IMR-90 (cell line): ENCODE results near the gene XPNPEP2. TPM values are rescaled to one million over a fixed set of nuclear protein-coding genes. Genes with fewer than 3 reads are reported as not detected.

Experiments
- ATAC-seq: fragments of 200-7000 bp; cut with Tn5 transposase; 2 replicates; pipeline ENCODE4 v1.9.1; 2020; ENCODE audit warnings: low read depth, mild to moderate bottlenecking, moderate library complexity
- BruUV-seq: library from RNA; stranded (reverse); fragments of 400-500 nt; replicated peaks from 2 replicates; lab custom pipeline; 2021; lab: Mats Ljungman, UMichigan
- CTCF ChIA-PET: fragments of 300-600 bp; formaldehyde crosslinking; extraction: SDS; loops from one replicate; lab custom pipeline; 2021; ENCODE audit warnings: antibody characterized with exemption; lab: Yijun Ruan, JAX
- POLR2A ChIA-PET: fragments of 300-600 bp; sonication (Branson Sonifier 250); formaldehyde crosslinking; loops from one replicate; lab custom pipeline; 2022; ENCODE audit warnings: antibody characterized with exemption; ENCODE audit not compliant: unreplicated experiment; lab: Charles Lee
- DNase-seq: peaks from one replicate; pipeline ENCODE4 v3.0.0; 2013
- H2AFZ ChIP-seq: replicated peaks from 2 replicates; pipeline ENCODE3; 2013; ENCODE audit warnings: low read length, mild to moderate bottlenecking; ENCODE audit not compliant: poor library complexity
- H2AK5ac ChIP-seq: 2 replicates; pipeline ENCODE4 v1.6.1; 2013; ENCODE audit warnings: low read depth, low read length, inconsistent platforms
- H2AK9ac ChIP-seq: replicated peaks from 2 replicates; pipeline ENCODE3; 2013; ENCODE audit warnings: mild to moderate bottlenecking, low read depth, low read length, moderate library complexity; ENCODE audit not compliant: poor library complexity
- H2BK120ac ChIP-seq: 2 replicates; pipeline ENCODE4 v1.6.1; 2013; ENCODE audit warnings: low read depth, low read length, inconsistent platforms
- H2BK15ac ChIP-seq: 3 replicates; pipeline ENCODE4 v1.6.1; 2013; ENCODE audit warnings: low read depth, low read length, inconsistent platforms
- H2BK20ac ChIP-seq: 2 replicates; pipeline ENCODE4 v1.6.1; 2013; ENCODE audit warnings: low read depth, mild to moderate bottlenecking, inconsistent platforms, low read length, moderate library complexity
- H2BK5ac ChIP-seq: 2 replicates; pipeline ENCODE4 v1.6.1; 2013; ENCODE audit warnings: mild to moderate bottlenecking, low read depth, low read length, inconsistent platforms; ENCODE audit not compliant: poor library complexity, severe bottlenecking
- H3K14ac ChIP-seq: replicated peaks from 2 replicates; pipeline ENCODE4 v1.6.1; 2013; ENCODE audit warnings: low read depth, low read length, inconsistent platforms
- H3K18ac ChIP-seq: 2 replicates; pipeline ENCODE4 v1.6.1; 2013; ENCODE audit warnings: low read depth, low read length, control low read depth
- H3K23ac ChIP-seq: 2 replicates; pipeline ENCODE4 v1.6.1; 2013; ENCODE audit warnings: low read depth, low read length, inconsistent platforms
- H3K27ac ChIP-seq: 2 replicates; pipeline ENCODE4 v1.5.1; 2013; ENCODE audit warnings: mild to moderate bottlenecking, control low read depth, low read length; ENCODE audit not compliant: insufficient read depth
- H3K27me3 ChIP-seq: 2 replicates; pipeline ENCODE4 v1.6.1; 2013; ENCODE audit warnings: low read length; ENCODE audit not compliant: control insufficient read depth, insufficient read depth
- H3K36me3 ChIP-seq: 2 replicates; pipeline ENCODE4 v1.6.1; 2013; ENCODE audit warnings: low read length, mixed read lengths; ENCODE audit not compliant: control insufficient read depth, insufficient read depth
- H3K4ac ChIP-seq: 2 replicates; pipeline ENCODE4 v1.6.1; 2013; ENCODE audit warnings: low read depth, low read length, inconsistent platforms
- H3K4me1 ChIP-seq: 2 replicates; pipeline ENCODE4 v1.6.1; 2013; ENCODE audit warnings: low read length, mixed read lengths; ENCODE audit not compliant: control insufficient read depth, insufficient read depth
- H3K4me2 ChIP-seq: 2 replicates; pipeline ENCODE4 v1.6.1; 2013; ENCODE audit warnings: low read depth, mild to moderate bottlenecking, control low read depth, low read length, moderate library complexity
- H3K4me3 ChIP-seq: 2 replicates; pipeline ENCODE4 v1.5.1; 2013; ENCODE audit warnings: low read depth, mild to moderate bottlenecking, control low read depth, low read length, moderate library complexity; ENCODE audit not compliant: insufficient read depth
- H3K56ac ChIP-seq: 2 replicates; pipeline ENCODE4 v1.6.1; 2013; ENCODE audit warnings: low read length, inconsistent platforms; ENCODE audit not compliant: insufficient read depth; ENCODE audit errors: extremely low read depth
- H3K79me1 ChIP-seq, 2 experiments: 2 replicates each; pipeline ENCODE4 v1.6.1; 2013; ENCODE audit warnings: low read length in 2 of 2, inconsistent platforms in 1 of 2, low read depth in 1 of 2
- H3K9ac ChIP-seq: 2 replicates; pipeline ENCODE4 v1.6.1; 2013; ENCODE audit warnings: low read depth, low read length, control low read depth
- H3K9me1 ChIP-seq: 2 replicates; pipeline ENCODE4 v1.6.1; 2013; ENCODE audit warnings: low read length, inconsistent platforms; ENCODE audit not compliant: insufficient read depth
- H3K9me3 ChIP-seq: 2 replicates; pipeline ENCODE4 v1.6.1; 2013; ENCODE audit warnings: low read length; ENCODE audit not compliant: control insufficient read depth, insufficient read depth
- H4K20me1 ChIP-seq: 2 replicates; pipeline ENCODE4 v1.6.1; 2013; ENCODE audit warnings: low read length, inconsistent platforms; ENCODE audit not compliant: insufficient read depth
- H4K5ac ChIP-seq: 2 replicates; pipeline ENCODE4 v1.6.1; 2013; ENCODE audit warnings: mild to moderate bottlenecking, low read depth, low read length, control low read depth
- H4K8ac ChIP-seq, 2 experiments: 2 replicates each; pipeline ENCODE4 v1.6.1; 2013; ENCODE audit warnings: low read depth in 2 of 2, low read length in 2 of 2, control low read depth in 1 of 2, inconsistent platforms in 1 of 2
- H4K91ac ChIP-seq: 2 replicates; pipeline ENCODE4 v1.6.1; 2013; ENCODE audit warnings: low read depth, low read length, inconsistent platforms; ENCODE audit not compliant: insufficient read depth
- BHLHE40 ChIP-seq: fragments of 150-350 bp; IDR thresholded peaks from 2 replicates; pipeline ENCODE4 v1.6.1; 2016; ENCODE audit warnings: mild to moderate bottlenecking, low read depth, low read length
- CEBPB ChIP-seq: IDR thresholded peaks from 2 replicates; pipeline ENCODE4 v1.6.1; 2012; ENCODE audit warnings: low read depth, low read length, improper control_type of control experiment
- CHD1 ChIP-seq: IDR thresholded peaks from 2 replicates; pipeline ENCODE4 v1.6.1; 2012; ENCODE audit warnings: low read depth, low read length, improper control_type of control experiment
- FOS ChIP-seq: fragments of 150-350 bp; IDR thresholded peaks from 2 replicates; pipeline ENCODE4 v1.6.1; 2016; ENCODE audit warnings: low read depth, low read length
- MAFK ChIP-seq: IDR thresholded peaks from 2 replicates; pipeline ENCODE4 v1.6.1; 2012; ENCODE audit warnings: low read depth, low read length, improper control_type of control experiment
- MAZ ChIP-seq: IDR thresholded peaks from 2 replicates; pipeline ENCODE4 v1.6.1; 2012; ENCODE audit warnings: low read depth, mild to moderate bottlenecking, low read length, improper control_type of control experiment, moderate library complexity, borderline replicate concordance
- MXI1 ChIP-seq: IDR thresholded peaks from 2 replicates; pipeline ENCODE4 v1.6.1; 2012; ENCODE audit warnings: low read depth, mild to moderate bottlenecking, low read length, moderate library complexity, borderline replicate concordance
- NFE2L2 ChIP-seq: fragments of 150-350 bp; IDR thresholded peaks from 2 replicates; pipeline ENCODE4 v1.6.1; 2016; ENCODE audit warnings: low read depth, mild to moderate bottlenecking, low read length
- POLR2A ChIP-seq: IDR thresholded peaks from 2 replicates; pipeline ENCODE4 v1.6.1; 2012; ENCODE audit warnings: mild to moderate bottlenecking, low read depth, low read length
- RAD21 ChIP-seq: IDR thresholded peaks from 2 replicates; pipeline ENCODE4 v1.6.1; 2012; ENCODE audit warnings: low read length, improper control_type of control experiment
- RCOR1 ChIP-seq: IDR thresholded peaks from 2 replicates; pipeline ENCODE4 v1.6.1; 2012; ENCODE audit warnings: mild to moderate bottlenecking, low read length, improper control_type of control experiment; ENCODE audit not compliant: insufficient replicate concordance
- RFX5 ChIP-seq: IDR thresholded peaks from 2 replicates; pipeline ENCODE4 v1.8.0; 2012; ENCODE audit warnings: low read depth, mild to moderate bottlenecking, low read length, moderate library complexity
- SMC3 ChIP-seq: fragments of 150-350 bp; IDR thresholded peaks from 2 replicates; pipeline ENCODE4 v1.6.1; 2016; ENCODE audit warnings: low read depth, mild to moderate bottlenecking, antibody characterized with exemption, low read length, moderate library complexity
- WGBS, 2 experiments: methylation state at CpG; one replicate each; pipeline versions ENCODE4 v1.1.5 to v1.1.7; 2013; ENCODE audit warnings: missing lambda C conversion rate in 2 of 2; ENCODE audit not compliant: insufficient read length in 1 of 2; ENCODE audit errors: extremely low coverage in 2 of 2; 5-methylcytosine and 5-hydroxymethylcytosine counted together
- dilution Hi-C: fragments of 300-500 bp; cut with HindIII; formaldehyde crosslinking; loops from one replicate; pipeline ENCODE4 v1.14.3; 2018; ENCODE audit warnings: low sequenced_read_pairs; ENCODE audit not compliant: unreplicated experiment
- in situ Hi-C: fragments of 300-500 bp; cut with MboI; formaldehyde crosslinking; loops from 3 replicates; pipeline ENCODE4 v1.14.3; 2019; ENCODE audit warnings: low sequenced_read_pairs, inconsistent platforms, mixed read lengths
- intact Hi-C: fragments of 100-400 bp; cut with micrococcal nuclease; formaldehyde crosslinking; loops from 2 replicates; pipeline ENCODE4 v1.10.0; 2022
- polyA plus RNA-seq, 3 experiments: library from polyadenylated mRNA; depleted of rRNA; stranded (reverse); fragments of >200 nt; gene quantifications; 2 replicates each; pipeline ENCODE4 v1.2.3, GENCODE V29; 2012; ENCODE audit warnings: low replicate concordance in 1 of 3
- total RNA-seq: library from RNA; depleted of rRNA; stranded (reverse); fragments of >200 nt; gene quantifications from 2 replicates; pipeline ENCODE4 v1.2.3, GENCODE V29; 2012
- TF ChIP-seq, protein P1 (sequence below): fragments of 150-350 bp; IDR thresholded peaks from 2 replicates; pipeline ENCODE4 v1.6.1; 2016; ENCODE audit warnings: low read depth, mild to moderate bottlenecking, low read length, moderate library complexity, borderline replicate concordance
- TF ChIP-seq, protein P2 (sequence below): conservative IDR thresholded peaks from 2 replicates; pipeline ENCODE4 v1.5.1; 2012; ENCODE audit warnings: mild to moderate bottlenecking, low read depth, low read length, improper control_type of control experiment
- TF ChIP-seq, protein P3 (sequence below): fragments of 150-350 bp; IDR thresholded peaks from 2 replicates; pipeline ENCODE4 v1.6.1; 2017; ENCODE audit warnings: mild to moderate bottlenecking, antibody characterized with exemption, low read length, low read depth

XPNPEP2 gene
- total and polyA plus RNA-seq, 2 of the 4 experiments (the other 2 are of a cell fraction): under 0.01 to 0.07 TPM

DNA sequence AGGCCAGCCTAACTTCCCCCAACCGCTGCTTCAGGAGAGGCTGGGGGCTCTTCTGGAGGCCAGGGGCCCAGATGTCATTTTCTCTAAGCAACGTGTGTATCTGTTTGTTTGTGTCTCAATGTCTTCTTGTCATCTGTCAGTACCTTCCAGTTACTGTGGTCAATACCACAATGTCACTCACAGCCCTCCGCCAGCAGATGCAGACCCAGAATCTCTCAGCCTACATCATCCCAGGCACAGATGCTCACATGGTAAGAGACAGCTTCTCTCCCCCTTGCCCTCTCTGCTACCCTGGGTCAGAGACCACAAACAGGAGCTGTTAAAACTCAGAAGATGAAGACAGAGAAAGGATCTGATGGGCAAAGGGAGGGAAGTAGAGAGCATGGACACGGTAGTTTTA, 5.0 kb downstream of the XPNPEP2 start:
- Histone ChIP-seq H2BK15ac (no peak overlapping the region), H2BK5ac (no peak overlapping the region), H3K79me1 (no peaks in the 10 kb centered on the region), H3K27ac (no peak overlapping the region), H3K23ac (no peak overlapping the region), H2AFZ (no peak overlapping the region), H4K5ac (no peak overlapping the region), H2BK120ac (no peak overlapping the region), H4K91ac (no peak overlapping the region), H3K18ac (no peak overlapping the region), H3K36me3 (no peaks in the 10 kb centered on the region), H3K14ac (no peak overlapping the region), H3K9ac (no peak overlapping the region), H2AK9ac (peak overlapping the region; percentile 45), H3K27me3 (peaks cover 21% of the 10 kb centered on the region; the same call in 1 of the 2 replicates), H3K56ac (no peak overlapping the region), H3K4me2 (no peak overlapping the region), H3K4me1 (peaks cover 4% of the 10 kb centered on the region; the same call in 1 of the 2 replicates), H4K20me1 (no peaks in the 10 kb centered on the region), H2BK20ac (no peak overlapping the region), H3K4ac (no peak overlapping the region), H3K9me1 (no peaks in the 10 kb centered on the region), H2AK5ac (no peak overlapping the region), H3K9me3 (no peaks in the 10 kb centered on the region), H4K8ac (no peak overlapping the region), H3K4me3 (no peak overlapping the region)
- intact Hi-C loops (no loop called here), in situ Hi-C loops (no loop called here), dilution Hi-C loops (no loop called here)
- BruUV-seq: no TSS peak
- no CpG with 5 or more reads among the region's 4 CpGs for WGBS, 2 experiments
- DNase-seq (no peak), ATAC-seq (no peak)
- ChIA-PET POLR2A (no interaction called here), CTCF (no interaction called here)
- TF ChIP-seq, protein P1, sequence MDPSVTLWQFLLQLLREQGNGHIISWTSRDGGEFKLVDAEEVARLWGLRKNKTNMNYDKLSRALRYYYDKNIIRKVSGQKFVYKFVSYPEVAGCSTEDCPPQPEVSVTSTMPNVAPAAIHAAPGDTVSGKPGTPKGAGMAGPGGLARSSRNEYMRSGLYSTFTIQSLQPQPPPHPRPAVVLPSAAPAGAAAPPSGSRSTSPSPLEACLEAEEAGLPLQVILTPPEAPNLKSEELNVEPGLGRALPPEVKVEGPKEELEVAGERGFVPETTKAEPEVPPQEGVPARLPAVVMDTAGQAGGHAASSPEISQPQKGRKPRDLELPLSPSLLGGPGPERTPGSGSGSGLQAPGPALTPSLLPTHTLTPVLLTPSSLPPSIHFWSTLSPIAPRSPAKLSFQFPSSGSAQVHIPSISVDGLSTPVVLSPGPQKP: no peak
- TF ChIP-seq, protein P2, sequence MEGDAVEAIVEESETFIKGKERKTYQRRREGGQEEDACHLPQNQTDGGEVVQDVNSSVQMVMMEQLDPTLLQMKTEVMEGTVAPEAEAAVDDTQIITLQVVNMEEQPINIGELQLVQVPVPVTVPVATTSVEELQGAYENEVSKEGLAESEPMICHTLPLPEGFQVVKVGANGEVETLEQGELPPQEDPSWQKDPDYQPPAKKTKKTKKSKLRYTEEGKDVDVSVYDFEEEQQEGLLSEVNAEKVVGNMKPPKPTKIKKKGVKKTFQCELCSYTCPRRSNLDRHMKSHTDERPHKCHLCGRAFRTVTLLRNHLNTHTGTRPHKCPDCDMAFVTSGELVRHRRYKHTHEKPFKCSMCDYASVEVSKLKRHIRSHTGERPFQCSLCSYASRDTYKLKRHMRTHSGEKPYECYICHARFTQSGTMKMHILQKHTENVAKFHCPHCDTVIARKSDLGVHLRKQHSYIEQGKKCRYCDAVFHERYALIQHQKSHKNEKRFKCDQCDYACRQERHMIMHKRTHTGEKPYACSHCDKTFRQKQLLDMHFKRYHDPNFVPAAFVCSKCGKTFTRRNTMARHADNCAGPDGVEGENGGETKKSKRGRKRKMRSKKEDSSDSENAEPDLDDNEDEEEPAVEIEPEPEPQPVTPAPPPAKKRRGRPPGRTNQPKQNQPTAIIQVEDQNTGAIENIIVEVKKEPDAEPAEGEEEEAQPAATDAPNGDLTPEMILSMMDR: no peak
- TF ChIP-seq FOS (no peak), BHLHE40 (no peak), CEBPB (no peak), RCOR1 (no peak), RFX5 (no peak), MAFK (no peak), MXI1 (no peak), NFE2L2 (no peak), MAZ (no peak), CHD1 (no peak), RAD21 (no peak), SMC3 (no peak), POLR2A (no peak)
- TF ChIP-seq, protein P3, sequence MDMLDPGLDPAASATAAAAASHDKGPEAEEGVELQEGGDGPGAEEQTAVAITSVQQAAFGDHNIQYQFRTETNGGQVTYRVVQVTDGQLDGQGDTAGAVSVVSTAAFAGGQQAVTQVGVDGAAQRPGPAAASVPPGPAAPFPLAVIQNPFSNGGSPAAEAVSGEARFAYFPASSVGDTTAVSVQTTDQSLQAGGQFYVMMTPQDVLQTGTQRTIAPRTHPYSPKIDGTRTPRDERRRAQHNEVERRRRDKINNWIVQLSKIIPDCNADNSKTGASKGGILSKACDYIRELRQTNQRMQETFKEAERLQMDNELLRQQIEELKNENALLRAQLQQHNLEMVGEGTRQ: no peak
